Measurements from ENCODE around the gene B3GNT3.

- no peak for TF ChIP-seq CTCF (IDR thresholded peaks at IDR 0.05)
- no peak for TF ChIP-seq POLR2A (IDR thresholded peaks at IDR 0.05)
These were observed 37.7 kb downstream of the B3GNT3 start for GRCh38 chr19:17832443-17833208.
